ENCODE results near the gene FAM13C.

Gene FAM13C

DNA sequence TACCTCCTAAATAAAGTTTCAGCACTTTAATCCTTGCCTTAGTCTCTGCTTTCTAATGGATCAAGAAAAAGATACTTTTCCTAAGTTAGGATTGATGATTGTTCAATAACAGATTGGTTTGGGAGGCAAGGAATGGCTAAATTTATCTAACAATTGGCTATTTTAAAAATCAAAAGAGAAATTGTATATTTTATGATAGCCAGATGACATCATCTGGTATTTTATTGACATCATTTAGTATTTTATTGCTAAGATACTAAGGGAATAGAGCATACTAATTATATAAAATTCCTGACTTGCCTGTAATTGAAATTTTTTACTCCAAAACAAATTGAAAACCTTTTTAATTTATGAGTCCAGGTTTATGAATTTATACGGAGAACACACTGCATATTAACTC lies 19.3 kb upstream of the FAM13C start:
- no peaks in the 10 kb centered on the region for H3K4me1 Mint-ChIP-seq
- H3K36me3 Mint-ChIP-seq: no peaks in the 10 kb centered on the region
- peaks cover 2% of the 10 kb centered on the region for H3K27me3 Mint-ChIP-seq

DNA sequence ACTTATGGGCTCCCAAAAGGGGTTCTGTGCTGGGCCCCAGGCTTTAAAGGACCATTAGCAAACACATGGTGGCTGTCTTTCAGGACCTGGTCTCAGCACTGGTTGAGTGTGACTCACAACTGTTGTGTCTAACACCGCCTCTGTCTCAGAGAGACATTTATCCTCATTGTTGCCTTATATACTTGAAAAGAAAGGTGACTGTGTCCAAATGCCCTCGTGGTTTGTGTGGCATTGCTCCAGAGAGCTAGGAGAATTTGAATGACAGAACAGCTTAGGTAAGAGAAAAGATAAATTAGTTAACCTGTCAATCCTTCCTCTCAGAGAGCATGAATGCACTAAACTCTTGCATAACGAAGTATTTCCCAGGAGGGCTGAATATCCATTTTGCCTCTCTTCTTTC lies 14.5 kb upstream of the FAM13C start:
- Mint-ChIP-seq H3K9me3 (peaks cover 1% of the 10 kb centered on the region), H3K27ac (no peak overlapping the region), H3K4me3 (no peak overlapping the region), H3K27me3 (peaks cover 2% of the 10 kb centered on the region), H3K36me3 (no peaks in the 10 kb centered on the region), H3K4me1 (no peaks in the 10 kb centered on the region)
- ATAC-seq (ENCODE audit: low read depth) (no peak), DNase-seq (ENCODE audit: low spot score in 2 of 2) (no peak)

More for the DNA sequence above, 19.3 kb upstream of the FAM13C start:
- H3K4me3 Mint-ChIP-seq: no peak overlapping the region
- peaks cover 1% of the 10 kb centered on the region for H3K9me3 Mint-ChIP-seq
- no peak overlapping the region for H3K27ac Mint-ChIP-seq
- DNase-seq (ENCODE audit: low spot score in 2 of 2) (no peak), ATAC-seq (ENCODE audit: low read depth) (no peak)

DNA sequence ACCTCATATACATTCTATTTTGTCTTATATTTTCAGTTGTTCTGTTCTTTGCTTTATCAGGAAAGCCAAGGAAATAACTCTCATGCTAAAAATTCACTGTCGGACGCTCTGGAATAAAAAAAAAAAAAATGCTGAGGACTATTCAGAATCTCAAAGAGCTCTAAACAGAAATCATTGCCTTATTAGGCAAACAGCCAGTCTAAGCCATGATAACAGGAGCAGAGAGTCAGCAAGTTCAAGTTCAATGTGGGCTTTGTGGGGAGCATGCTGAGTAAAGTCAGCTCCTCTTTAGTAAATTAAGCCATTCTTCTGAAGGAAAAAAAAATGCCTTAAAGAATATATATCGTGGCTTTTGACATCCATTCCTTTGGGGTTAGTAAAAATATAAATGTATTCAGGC lies 13.6 kb upstream of the FAM13C start:
- H3K27me3 Mint-ChIP-seq: peaks cover 2% of the 10 kb centered on the region
- no peak overlapping the region for H3K4me3 Mint-ChIP-seq
- DNase-seq (ENCODE audit: low spot score in 2 of 2) (no peak), ATAC-seq (ENCODE audit: low read depth) (no peak)
- H3K36me3 Mint-ChIP-seq: no peaks in the 10 kb centered on the region
- H3K4me1 Mint-ChIP-seq: no peaks in the 10 kb centered on the region
- H3K9me3 Mint-ChIP-seq: peaks cover 1% of the 10 kb centered on the region
- H3K27ac Mint-ChIP-seq: no peak overlapping the region

DNA sequence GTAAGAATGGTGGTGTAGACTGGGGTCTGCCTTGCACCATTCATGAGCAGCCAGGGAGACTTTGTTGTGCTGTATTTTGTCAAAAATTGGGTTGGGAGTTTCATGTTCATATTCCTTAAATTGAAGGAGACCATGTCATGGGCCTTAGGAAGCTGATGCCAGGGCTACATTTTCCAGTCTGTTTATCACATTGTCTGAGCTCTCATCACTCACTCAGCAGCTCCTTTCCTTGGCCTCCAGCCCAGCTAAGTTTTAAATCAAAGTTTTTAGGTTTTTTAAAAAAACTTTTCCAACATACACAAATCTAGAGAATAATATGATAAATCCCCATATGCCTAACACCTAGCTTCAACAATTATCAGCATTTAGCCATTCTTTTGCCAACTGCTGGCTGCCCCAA lies 12.6 kb upstream of the FAM13C start:
- Mint-ChIP-seq H3K4me1 (no peaks in the 10 kb centered on the region), H3K27ac (no peak overlapping the region), H3K36me3 (no peaks in the 10 kb centered on the region), H3K27me3 (peaks cover 2% of the 10 kb centered on the region), H3K9me3 (peaks cover 1% of the 10 kb centered on the region), H3K4me3 (no peak overlapping the region)
- ATAC-seq (ENCODE audit: low read depth): no peak
- no peak for DNase-seq (ENCODE audit: low spot score in 2 of 2)

DNA sequence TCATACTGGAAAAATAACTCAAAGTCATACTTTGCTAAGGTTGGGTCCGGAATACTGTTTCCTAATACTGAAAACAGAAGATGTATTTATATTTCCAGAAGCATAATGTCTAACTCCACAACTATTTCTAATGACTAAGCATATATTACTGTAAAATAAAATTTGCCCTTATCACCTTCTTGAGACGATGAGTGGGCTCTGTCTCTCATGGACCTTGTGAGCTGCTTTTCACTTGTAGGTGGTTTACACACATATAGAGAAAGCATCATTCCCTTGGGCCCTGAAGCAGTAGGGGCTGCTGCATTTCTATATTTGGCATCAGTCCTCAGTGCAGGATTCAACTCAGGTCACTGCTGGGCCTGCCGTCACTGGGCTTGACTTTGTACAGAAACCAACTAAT lies 10.7 kb upstream of the FAM13C start:
- H3K4me1 Mint-ChIP-seq: no peaks in the 10 kb centered on the region
- H3K27me3 Mint-ChIP-seq: peaks cover 2% of the 10 kb centered on the region
- no peak overlapping the region for H3K27ac Mint-ChIP-seq
- no peaks in the 10 kb centered on the region for H3K9me3 Mint-ChIP-seq
- ATAC-seq (ENCODE audit: low read depth): no peak
- H3K4me3 Mint-ChIP-seq: no peak overlapping the region
- no peak for DNase-seq (ENCODE audit: low spot score in 2 of 2)
- H3K36me3 Mint-ChIP-seq: no peaks in the 10 kb centered on the region

DNA sequence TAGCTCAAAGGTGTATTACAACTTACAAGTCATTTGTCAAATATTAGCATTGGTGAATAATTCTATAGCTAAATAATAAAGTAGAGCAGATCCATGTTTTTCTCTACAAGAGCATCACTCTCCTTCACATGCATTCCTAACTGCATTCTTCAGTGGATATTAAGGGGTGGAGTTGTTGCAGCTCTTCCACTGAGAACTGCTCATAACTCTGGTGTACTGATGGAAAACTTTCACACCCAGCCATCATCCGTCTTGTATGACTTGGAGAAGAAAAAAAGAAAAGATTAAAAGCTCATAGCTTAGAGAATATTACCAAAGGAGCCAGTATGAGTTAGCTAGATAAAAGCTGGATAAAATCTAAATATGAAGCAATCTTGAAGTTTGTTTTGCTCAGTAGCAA lies 10.2 kb upstream of the FAM13C start:
- Mint-ChIP-seq H3K27ac (no peak overlapping the region), H3K27me3 (peaks cover 2% of the 10 kb centered on the region), H3K36me3 (no peaks in the 10 kb centered on the region), H3K4me3 (no peak overlapping the region), H3K4me1 (no peaks in the 10 kb centered on the region), H3K9me3 (no peaks in the 10 kb centered on the region)
- ATAC-seq (ENCODE audit: low read depth) (no peak), DNase-seq (ENCODE audit: low spot score in 2 of 2) (no peak)

DNA sequence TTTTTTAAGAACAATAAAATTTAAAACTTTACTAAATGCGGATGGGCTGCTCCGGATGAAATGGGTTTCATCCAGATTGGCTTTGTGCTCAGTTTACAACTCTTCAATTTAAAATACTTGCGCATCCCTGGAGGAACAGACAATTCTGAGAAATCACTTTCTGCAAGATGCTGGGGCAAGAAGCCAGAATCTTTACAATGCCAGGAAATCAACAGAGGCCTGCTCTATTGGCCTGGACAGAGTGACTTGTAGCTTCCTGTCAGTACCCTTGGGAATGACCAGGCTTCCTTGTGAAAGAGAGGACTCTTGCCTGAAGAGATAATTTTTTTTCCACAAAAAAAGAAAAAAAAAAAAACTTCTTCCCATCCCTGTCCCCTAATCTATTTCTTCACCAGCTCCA lies 3.9 kb upstream of the FAM13C start:
- Mint-ChIP-seq H3K36me3 (no peaks in the 10 kb centered on the region), H3K4me1 (peaks cover 7% of the 10 kb centered on the region), H3K27ac (no peak overlapping the region), H3K9me3 (no peaks in the 10 kb centered on the region), H3K4me3 (no peak overlapping the region), H3K27me3 (no peaks in the 10 kb centered on the region)
- DNase-seq (ENCODE audit: low spot score in 2 of 2): no peak
- ATAC-seq (ENCODE audit: low read depth): no peak

DNA sequence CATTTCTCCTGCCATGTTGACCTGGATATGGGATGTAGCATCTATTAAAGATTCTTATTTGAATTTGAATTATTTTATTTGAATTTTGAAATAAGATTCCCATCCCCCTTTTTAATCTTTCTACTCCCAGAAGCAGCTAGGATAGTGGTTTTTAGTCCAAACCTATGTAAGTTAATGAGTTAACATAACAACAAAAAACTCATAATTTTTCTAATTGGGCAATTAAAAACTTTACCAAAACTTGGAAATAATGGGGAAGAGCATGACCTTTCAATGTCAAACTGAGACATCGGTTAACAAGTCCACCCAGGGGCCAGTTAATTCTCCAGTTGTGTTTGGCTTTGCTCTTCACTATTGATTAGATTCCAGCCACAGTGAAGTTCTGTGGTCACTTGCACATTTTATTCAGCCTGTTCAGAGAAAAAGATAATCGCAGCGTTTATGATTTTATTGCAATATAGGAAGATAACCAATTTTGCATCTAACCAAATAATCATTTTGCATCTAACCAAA lies 1.2 kb upstream of the FAM13C start:
- H3K27me3 Mint-ChIP-seq: no peaks in the 10 kb centered on the region
- DNase-seq (ENCODE audit: low spot score in 2 of 2) (no peak), ATAC-seq (ENCODE audit: low read depth) (no peak)
- H3K4me1 Mint-ChIP-seq: peaks cover 7% of the 10 kb centered on the region
- H3K9me3 Mint-ChIP-seq: no peaks in the 10 kb centered on the region
- no peak overlapping the region for H3K4me3 Mint-ChIP-seq
- H3K27ac Mint-ChIP-seq: no peak overlapping the region
- no peaks in the 10 kb centered on the region for H3K36me3 Mint-ChIP-seq

DNA sequence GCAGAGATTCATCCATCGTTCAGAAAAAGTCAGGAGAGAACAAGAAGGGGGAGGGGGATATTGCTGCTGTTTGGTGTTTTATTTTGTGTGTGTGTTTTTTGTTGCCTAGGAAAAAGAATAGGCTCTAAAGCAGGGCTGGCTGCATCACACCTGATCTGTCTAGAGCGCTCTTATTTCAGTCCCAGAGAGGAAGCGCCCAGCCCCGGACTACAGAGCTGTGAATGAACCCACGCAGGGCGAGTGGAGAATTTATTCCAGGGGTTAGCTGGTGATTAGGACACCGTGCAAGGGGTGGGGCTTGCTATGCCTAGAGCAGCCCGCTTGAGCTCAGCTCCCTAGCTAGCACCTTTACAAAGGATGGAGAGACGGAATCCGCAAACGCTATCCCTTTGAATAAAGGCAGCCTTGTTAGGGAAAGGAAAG lies 621 bp upstream of the FAM13C start:
- H3K27me3 Mint-ChIP-seq: peaks cover 1% of the 10 kb centered on the region
- peak; percentile 22 for ATAC-seq (ENCODE audit: low read depth)
- no peak for DNase-seq (ENCODE audit: low spot score in 2 of 2)
- H3K4me3 Mint-ChIP-seq: peak overlapping the region; percentile 30
- H3K4me1 Mint-ChIP-seq: peaks cover 7% of the 10 kb centered on the region
- no peak overlapping the region for H3K27ac Mint-ChIP-seq
- no peaks in the 10 kb centered on the region for H3K36me3 Mint-ChIP-seq
- H3K9me3 Mint-ChIP-seq: no peaks in the 10 kb centered on the region

DNA sequence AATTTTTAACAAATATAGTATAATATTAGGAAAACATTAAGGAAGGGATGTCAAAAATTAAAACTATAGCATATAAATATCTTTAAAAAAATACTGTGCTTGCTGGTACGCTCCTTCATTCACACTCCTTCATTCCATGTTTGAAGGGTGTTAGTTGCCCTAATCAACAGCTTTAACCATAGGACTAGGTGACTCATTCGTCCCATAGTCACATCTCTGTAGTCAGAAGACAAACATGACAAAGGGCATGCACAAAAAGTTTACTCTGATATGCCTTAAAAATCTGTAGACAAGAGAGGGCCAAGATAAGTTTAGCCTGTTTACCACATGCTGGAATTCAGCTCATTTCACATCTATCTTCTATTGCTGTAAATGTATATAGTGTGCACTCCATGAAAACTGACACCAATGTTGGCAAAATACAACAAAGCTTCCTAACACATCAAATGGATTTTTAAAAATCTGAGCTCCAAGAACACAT lies 646 bp downstream of the FAM13C start:
- H3K4me3 Mint-ChIP-seq: no peak overlapping the region
- peaks cover 1% of the 10 kb centered on the region for H3K27me3 Mint-ChIP-seq
- H3K36me3 Mint-ChIP-seq: no peaks in the 10 kb centered on the region
- H3K9me3 Mint-ChIP-seq: no peaks in the 10 kb centered on the region
- ATAC-seq (ENCODE audit: low read depth) (no peak), DNase-seq (ENCODE audit: low spot score in 2 of 2) (no peak)
- no peak overlapping the region for H3K27ac Mint-ChIP-seq
- peaks cover 7% of the 10 kb centered on the region for H3K4me1 Mint-ChIP-seq

DNA sequence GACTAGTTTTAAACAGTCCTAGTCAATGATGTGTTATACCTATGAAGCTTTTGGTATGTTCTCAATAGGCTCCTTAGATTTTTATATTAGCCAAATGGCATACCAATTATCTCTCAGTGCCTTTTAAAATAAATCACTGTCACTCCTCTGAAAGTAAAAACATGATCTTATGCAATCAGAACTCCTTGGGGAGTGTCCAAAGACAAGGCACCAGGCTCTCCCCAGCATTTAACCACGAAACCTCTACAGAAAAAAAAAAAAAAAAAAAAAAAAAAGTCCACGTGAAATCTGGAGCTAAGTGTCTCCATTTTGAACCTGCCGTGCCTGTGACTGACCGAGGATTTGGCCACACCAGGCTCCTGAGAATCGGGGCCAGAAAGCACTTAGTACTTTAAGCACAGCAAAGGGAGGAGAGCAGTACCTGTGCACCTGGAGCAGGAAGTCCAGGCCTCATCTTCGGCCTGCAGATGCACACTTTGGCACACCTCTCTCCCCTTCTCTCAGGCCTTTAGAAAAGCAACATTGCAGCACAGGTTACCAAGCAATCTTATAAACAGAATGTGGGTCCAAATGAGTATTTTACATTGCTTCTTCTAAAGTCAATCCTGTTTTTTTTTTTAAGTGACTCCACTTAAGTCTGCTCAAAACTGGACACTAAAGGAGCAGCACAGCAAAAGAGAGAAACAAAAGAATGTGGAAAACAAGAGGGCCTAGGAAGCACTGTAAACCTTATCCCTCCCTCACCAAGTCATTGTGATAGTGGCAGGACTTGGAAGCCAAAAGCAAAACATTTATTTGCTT lies 1.5 kb downstream of the FAM13C start:
- peaks cover 7% of the 10 kb centered on the region for H3K4me1 Mint-ChIP-seq
- H3K36me3 Mint-ChIP-seq: no peaks in the 10 kb centered on the region
- DNase-seq (ENCODE audit: low spot score in 2 of 2): no peak
- no peak overlapping the region for H3K4me3 Mint-ChIP-seq
- no peak for ATAC-seq (ENCODE audit: low read depth)
- H3K9me3 Mint-ChIP-seq: no peaks in the 10 kb centered on the region
- H3K27me3 Mint-ChIP-seq: peaks cover 1% of the 10 kb centered on the region
- H3K27ac Mint-ChIP-seq: no peak overlapping the region

DNA sequence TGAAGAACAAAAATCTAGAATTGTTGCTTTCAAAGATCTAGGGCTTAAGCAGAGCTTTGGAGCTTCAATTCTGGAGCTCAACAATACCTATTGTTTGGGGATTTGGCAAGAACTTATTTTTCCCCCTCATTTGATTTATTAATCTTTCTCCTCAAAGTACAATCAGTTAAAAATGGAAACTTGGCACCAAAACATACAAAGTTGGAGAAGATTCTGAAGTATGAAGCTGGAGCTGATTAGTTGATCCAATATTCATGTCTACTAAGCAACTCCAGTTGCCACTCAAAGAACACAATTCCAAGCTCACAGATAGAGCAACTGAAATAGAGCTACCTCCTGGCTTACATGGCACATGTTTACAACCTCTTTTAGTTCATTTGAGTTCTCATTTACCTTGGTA lies 3.8 kb downstream of the FAM13C start:
- DNase-seq (ENCODE audit: low spot score in 2 of 2) (no peak), ATAC-seq (ENCODE audit: low read depth) (no peak)
- H3K9me3 Mint-ChIP-seq: no peaks in the 10 kb centered on the region
- no peaks in the 10 kb centered on the region for H3K36me3 Mint-ChIP-seq
- peaks cover 7% of the 10 kb centered on the region for H3K4me1 Mint-ChIP-seq
- peaks cover 1% of the 10 kb centered on the region for H3K27me3 Mint-ChIP-seq
- no peak overlapping the region for H3K27ac Mint-ChIP-seq
- H3K4me3 Mint-ChIP-seq: no peak overlapping the region

DNA sequence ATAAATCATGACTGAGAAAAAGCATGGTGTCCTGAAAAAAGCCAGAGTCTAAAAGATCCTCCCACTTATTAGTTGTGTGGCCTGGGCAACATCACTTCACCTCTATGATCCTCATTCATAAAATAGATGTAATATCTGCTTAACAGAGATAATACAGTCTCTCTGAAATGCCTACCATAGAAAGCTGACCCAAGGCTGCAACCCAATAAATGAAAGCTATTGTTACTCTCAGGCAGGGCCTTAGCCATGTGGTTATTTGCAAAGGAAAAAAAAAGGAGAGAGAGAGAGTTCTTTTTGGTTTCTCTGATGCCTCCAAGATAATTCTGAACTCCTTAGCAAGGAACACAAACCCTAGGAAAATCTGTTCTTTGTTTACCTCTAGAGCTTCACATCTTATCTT lies 7.9 kb downstream of the FAM13C start:
- no peaks in the 10 kb centered on the region for H3K36me3 Mint-ChIP-seq
- peaks cover 1% of the 10 kb centered on the region for H3K27me3 Mint-ChIP-seq
- no peak for DNase-seq (ENCODE audit: low spot score in 2 of 2)
- H3K4me3 Mint-ChIP-seq: no peak overlapping the region
- ATAC-seq (ENCODE audit: low read depth): no peak
- no peaks in the 10 kb centered on the region for H3K9me3 Mint-ChIP-seq
- H3K4me1 Mint-ChIP-seq: no peaks in the 10 kb centered on the region
- no peak overlapping the region for H3K27ac Mint-ChIP-seq

DNA sequence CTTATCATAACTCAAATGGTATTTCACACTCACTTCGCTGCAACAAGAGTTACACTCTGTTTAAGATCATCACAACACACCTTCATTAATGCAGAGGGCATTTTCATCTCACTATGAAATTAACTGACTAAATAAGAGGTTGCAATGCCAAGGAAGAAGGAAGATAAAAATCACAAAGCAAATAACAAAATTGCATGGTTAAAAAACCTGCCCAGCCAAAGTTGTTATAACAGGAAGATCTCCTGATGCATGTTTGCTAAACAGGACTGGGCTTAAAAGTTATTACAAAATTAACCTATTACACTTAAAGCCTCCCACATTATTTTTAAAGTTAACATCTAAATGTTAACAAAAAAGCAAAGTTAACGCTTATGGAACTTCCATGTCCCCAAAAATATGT lies 11.8 kb downstream of the FAM13C start:
- no peak for DNase-seq (ENCODE audit: low spot score in 2 of 2)
- no peak overlapping the region for H3K4me3 Mint-ChIP-seq
- H3K9me3 Mint-ChIP-seq: peaks cover 1% of the 10 kb centered on the region
- ATAC-seq (ENCODE audit: low read depth): no peak
- H3K27me3 Mint-ChIP-seq: no peaks in the 10 kb centered on the region
- no peak overlapping the region for H3K27ac Mint-ChIP-seq
- no peaks in the 10 kb centered on the region for H3K36me3 Mint-ChIP-seq
- no peaks in the 10 kb centered on the region for H3K4me1 Mint-ChIP-seq

DNA sequence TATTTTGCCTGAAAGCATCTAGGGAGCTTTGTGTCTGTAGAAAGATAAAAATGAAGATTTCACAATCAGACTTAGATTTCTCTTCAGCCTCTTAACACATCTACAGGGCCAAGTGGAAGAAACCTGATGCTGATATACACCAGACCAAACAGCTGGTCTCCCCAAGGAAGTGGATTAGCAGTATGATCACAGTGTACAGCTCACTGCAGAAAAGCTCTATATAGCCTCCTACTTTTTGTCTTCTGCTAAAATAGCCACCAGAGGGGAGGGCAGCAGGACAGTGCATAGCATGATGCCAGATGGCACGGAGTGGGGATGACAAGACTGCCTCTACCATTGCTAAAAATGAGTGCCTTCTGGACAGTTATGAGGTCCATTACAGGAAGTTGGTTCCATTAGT lies 16.0 kb downstream of the FAM13C start:
- ATAC-seq (ENCODE audit: low read depth) (no peak), DNase-seq (ENCODE audit: low spot score in 2 of 2) (no peak)
- peaks cover 4% of the 10 kb centered on the region for H3K9me3 Mint-ChIP-seq
- H3K27me3 Mint-ChIP-seq: no peaks in the 10 kb centered on the region
- H3K4me1 Mint-ChIP-seq: no peaks in the 10 kb centered on the region
- no peak overlapping the region for H3K27ac Mint-ChIP-seq
- H3K36me3 Mint-ChIP-seq: no peaks in the 10 kb centered on the region
- no peak overlapping the region for H3K4me3 Mint-ChIP-seq
